Right atrium auricular region (tissue), 2 donors: ENCODE measurements around the gene C22orf39. TPM values are rescaled to one million over a fixed set of nuclear protein-coding genes. Genes with fewer than 3 reads are reported as not detected.

Experiments
- DNase-seq: peaks from one replicate; pipeline ENCODE4 v3.0.0-alpha.2; 2019; ENCODE audit warnings: low spot score
- H3K27ac ChIP-seq, 2 donors: fragments of 200-600 bp; sonication (generic); 1 replicate in 1 of 2; 2 replicates in 1 of 2; pipeline ENCODE4 v1.5.1; 2016 to 2019
- H3K27me3 ChIP-seq, 2 donors: fragments of 200-600 bp; sonication (generic); one replicate each; pipeline versions ENCODE4 v1.5.1 to v1.6.0; 2017 to 2019
- H3K36me3 ChIP-seq: fragments of 200-600 bp; sonication (generic); one replicate; pipeline ENCODE4 v1.5.1; 2016
- H3K4me1 ChIP-seq, 2 donors: fragments of 200-600 bp; sonication (generic); one replicate each; pipeline versions ENCODE4 v1.5.1 to v1.6.0; 2017 to 2019
- H3K4me3 ChIP-seq, 2 donors: fragments of 200-600 bp; sonication (generic); 1 replicate in 1 of 2; 2 replicates in 1 of 2; pipeline ENCODE4 v1.5.1; 2017 to 2019; ENCODE audit warnings: mild to moderate bottlenecking in 1 of 2, moderate library complexity in 1 of 2
- H3K9me3 ChIP-seq, 2 donors: fragments of 200-600 bp; sonication (generic); one replicate each; pipeline ENCODE4 v1.5.1; 2019
- CTCF ChIP-seq, 2 donors: fragments of 200-600 bp; sonication (generic); IDR thresholded peaks; one replicate each; pipeline ENCODE4 v1.5.1; 2019; ENCODE audit warnings: antibody characterized with exemption in 2 of 2
- total RNA-seq, 2 donors: library from RNA; depleted of rRNA; stranded (reverse); fragments of >200 nt; gene quantifications; one replicate each; pipeline ENCODE4 v1.1.0, GENCODE V29; 2016

The C22orf39 gene
- total RNA-seq, 2 donors from 2014 or later = 61.0 to 68.7 TPM

- DNase-seq = no peak
- H3K9me3 ChIP-seq = no peaks in the 10 kb centered on the region
- no peak for TF ChIP-seq CTCF (IDR thresholded peaks at IDR 0.05)
- H3K4me3 ChIP-seq = no peak overlapping the region
- no peaks in the 10 kb centered on the region for H3K36me3 ChIP-seq
- peaks cover 0 to 7% of the 10 kb centered on the region in 2 donors for H3K4me1 ChIP-seq
- H3K27ac ChIP-seq = no peak overlapping the region
- H3K27me3 ChIP-seq = no peaks in the 10 kb centered on the region
These were observed 36.2 kb upstream of the C22orf39 start for GRCh38 chr22:19483481-19484244.

GRCh38 chr22:19482297-19482696, 34.8 kb upstream of the C22orf39 start:
- Histone ChIP-seq H3K27me3 (no peaks in the 10 kb centered on the region), H3K36me3 (no peaks in the 10 kb centered on the region), H3K27ac (no peak overlapping the region), H3K4me3 (no peak overlapping the region), H3K9me3 (no peaks in the 10 kb centered on the region), H3K4me1 (peaks cover 0 to 19% of the 10 kb centered on the region in 2 donors)
- TF ChIP-seq CTCF (IDR thresholded peaks at IDR 0.05) = no peak
- no peak for DNase-seq

- no peak overlapping the region for H3K27ac ChIP-seq
- TF ChIP-seq CTCF (IDR thresholded peaks at IDR 0.05) = no peak
- no peak for DNase-seq
These were observed 33.3 kb upstream of the C22orf39 start for GRCh38 chr22:19480789-19481188.

GRCh38 chr22:19480173-19480568, 32.7 kb upstream of the C22orf39 start:
- H3K4me1 ChIP-seq = peaks cover 0 to 22% of the 10 kb centered on the region in 2 donors
- no peak for DNase-seq
- no peaks in the 10 kb centered on the region for H3K27me3 ChIP-seq
- no peak overlapping the region for H3K27ac ChIP-seq
- peaks cover 1% of the 10 kb centered on the region for H3K36me3 ChIP-seq
- H3K9me3 ChIP-seq = no peaks in the 10 kb centered on the region
- peak overlapping the region; percentile 27 to 97 for H3K4me3 ChIP-seq
- no peak for TF ChIP-seq CTCF (IDR thresholded peaks at IDR 0.05)

More at GRCh38 chr22:19480789-19481188, 33.3 kb upstream of the C22orf39 start:
- Histone ChIP-seq H3K36me3 (no peaks in the 10 kb centered on the region), H3K4me1 (peaks cover 0 to 22% of the 10 kb centered on the region in 2 donors), H3K9me3 (no peaks in the 10 kb centered on the region), H3K27me3 (no peaks in the 10 kb centered on the region), H3K4me3 (no peak overlapping the region)

GRCh38 chr22:19479355-19480172, 32.1 kb upstream of the C22orf39 start, which contains the start of gene CDC45:
TSS of gene CDC45 (plus strand) at chr22:19479920. CDS start at chr22:19479969, 49 bp downstream.
- Histone ChIP-seq H3K27me3 (no peaks in the 10 kb centered on the region), H3K9me3 (no peaks in the 10 kb centered on the region), H3K27ac (peak within 1 kb of the TSS; percentile 89 to 96), H3K4me3 (peak within 1 kb of the TSS; percentile 84 to 97), H3K36me3 (peaks cover 7% of the 10 kb centered on the region), H3K4me1 (peaks cover 0 to 22% of the 10 kb centered on the region in 2 donors)
- no peak for TF ChIP-seq CTCF (IDR thresholded peaks at IDR 0.05)
- DNase-seq = peak; percentile 98
